K562 (cell line): ENCODE measurements around the gene DOCK8. TPM values are rescaled to one million over a fixed set of nuclear protein-coding genes. Genes with fewer than 3 reads are reported as not detected.

ENCODE experiments used
- ARNT ChIP-seq, 2 experiments: fragments of 450-650 bp; IDR thresholded peaks; 2 replicates each; pipeline ENCODE4 v1.6.1; 2016; ENCODE audit warnings: mild to moderate bottlenecking in 1 of 2
- CCNT2 ChIP-seq: IDR thresholded peaks from 2 replicates; pipeline ENCODE4 v1.6.1; 2011; ENCODE audit warnings: borderline replicate concordance, low read depth, mild to moderate bottlenecking, moderate library complexity, mixed read lengths, low read length; ENCODE audit not compliant: insufficient read length; ENCODE audit errors: extremely low read depth
- CEBPG ChIP-seq, 3 experiments: fragments of 200-800 bp in 1 of 3; sonication (Bioruptor generic) in 1 of 3; sonication (generic) in 1 of 3; formaldehyde crosslinking in 1 of 3; IDR thresholded peaks in 2 of 3; conservative IDR thresholded peaks in 1 of 3; 2 replicates each; pipeline versions ENCODE4 v1.6.1 to v1.8.0; 2016 to 2022; ENCODE audit warnings: missing compliant biosample characterization in 2 of 3, missing genetic modification characterization in 2 of 3, mild to moderate bottlenecking in 1 of 3, missing genetic modification reagents in 1 of 3
- DIDO1 ChIP-seq: fragments of 450-650 bp; IDR thresholded peaks from 2 replicates; pipeline ENCODE4 v1.6.1; 2016; ENCODE audit warnings: low read depth, missing biosample characterization, missing genetic modification characterization
- EP300 ChIP-seq: IDR thresholded peaks from 2 replicates; pipeline ENCODE4 v1.6.1; 2012; ENCODE audit warnings: low read length, improper control_type of control experiment
- MYC ChIP-seq, 2 experiments: fragments of 250-450 bp in 1 of 2; sonication (Bioruptor Pico) in 1 of 2; IDR thresholded peaks; 2 replicates each; pipeline versions ENCODE4 v1.5.1 to v1.6.1; 2012 to 2021; ENCODE audit warnings: low read depth in 2 of 2, borderline replicate concordance in 1 of 2, improper control_type of control experiment in 1 of 2, low read length in 1 of 2, mild to moderate bottlenecking in 1 of 2, moderate library complexity in 1 of 2
- NCOA1 ChIP-seq: fragments of 450-650 bp; IDR thresholded peaks from 2 replicates; pipeline ENCODE4 v1.6.1; 2016; ENCODE audit warnings: low read depth
- SETDB1 ChIP-seq: IDR thresholded peaks from one replicate; pipeline ENCODE4 v1.6.1; 2012; ENCODE audit warnings: low read length, control low read depth, inconsistent platforms
- STAG1 ChIP-seq: sonication (generic); formaldehyde crosslinking; IDR thresholded peaks from 2 replicates; pipeline ENCODE4 v1.5.0; 2020; ENCODE audit warnings: missing genetic modification reagents, borderline replicate concordance
- ZNF140 ChIP-seq: fragments of 250-450 bp; sonication (Bioruptor Pico); IDR thresholded peaks from 2 replicates; pipeline ENCODE4 v1.8.0; 2021; ENCODE audit warnings: moderate library complexity, mild to moderate bottlenecking, inconsistent platforms
- polyA plus RNA-seq, 8 experiments: library from polyadenylated mRNA; depleted of rRNA in 4 of 8; stranded (reverse) in 5 of 8; unstranded in 3 of 8; fragments of >200 nt; fragmentation: Nextera tagmentation in 2 of 8; fragmentation: Illumina TruSeq in 1 of 8; extraction: Ambion mirVana in 2 of 8; extraction: Trizol in 1 of 8; gene quantifications; 2 replicates each; pipeline versions ENCODE4 v1.2.1 to v1.2.3, GENCODE V29; 2011 to 2014; ENCODE audit warnings: inconsistent platforms in 1 of 8, missing spikeins in 1 of 8
- total RNA-seq, 7 experiments: library from RNA; depleted of rRNA in 6 of 7; stranded (reverse); fragments of >200 nt in 6 of 7; fragmentation: Illumina TruSeq in 2 of 7; extraction: Trizol in 2 of 7; gene quantifications; 2 replicates each; pipeline versions ENCODE4 v1.2.1 to v1.2.3, GENCODE V29; 2011 to 2021; ENCODE audit warnings: low replicate concordance in 1 of 7
- TF ChIP-seq, protein P1 (sequence below): fragments of 250-450 bp; sonication (Bioruptor Pico); IDR thresholded peaks from 2 replicates; pipeline ENCODE4 v1.4.0; 2020; ENCODE audit warnings: mild to moderate bottlenecking, moderate library complexity, borderline replicate concordance
- TF ChIP-seq, protein P2 (sequence below): fragments of 200-800 bp; sonication (Bioruptor generic); IDR thresholded peaks from 2 replicates; pipeline ENCODE4 v1.6.1; 2017; ENCODE audit warnings: missing genetic modification characterization, missing compliant biosample characterization
- TF ChIP-seq, protein P3 (sequence below), 2 experiments: fragments of 150-350 bp in 1 of 2; IDR thresholded peaks; 2 replicates each; pipeline ENCODE4 v1.6.1; 2012 to 2016; ENCODE audit warnings: low read depth in 2 of 2, low read length in 2 of 2, mild to moderate bottlenecking in 1 of 2, moderate library complexity in 1 of 2

DOCK8 gene
- total and polyA plus RNA-seq, 9 of the 15 experiments (the other 6 are each of a cell fraction or from before 2014, with no cell fraction given), result 14.4 to 53.8 (median 25.1) TPM

DNA sequence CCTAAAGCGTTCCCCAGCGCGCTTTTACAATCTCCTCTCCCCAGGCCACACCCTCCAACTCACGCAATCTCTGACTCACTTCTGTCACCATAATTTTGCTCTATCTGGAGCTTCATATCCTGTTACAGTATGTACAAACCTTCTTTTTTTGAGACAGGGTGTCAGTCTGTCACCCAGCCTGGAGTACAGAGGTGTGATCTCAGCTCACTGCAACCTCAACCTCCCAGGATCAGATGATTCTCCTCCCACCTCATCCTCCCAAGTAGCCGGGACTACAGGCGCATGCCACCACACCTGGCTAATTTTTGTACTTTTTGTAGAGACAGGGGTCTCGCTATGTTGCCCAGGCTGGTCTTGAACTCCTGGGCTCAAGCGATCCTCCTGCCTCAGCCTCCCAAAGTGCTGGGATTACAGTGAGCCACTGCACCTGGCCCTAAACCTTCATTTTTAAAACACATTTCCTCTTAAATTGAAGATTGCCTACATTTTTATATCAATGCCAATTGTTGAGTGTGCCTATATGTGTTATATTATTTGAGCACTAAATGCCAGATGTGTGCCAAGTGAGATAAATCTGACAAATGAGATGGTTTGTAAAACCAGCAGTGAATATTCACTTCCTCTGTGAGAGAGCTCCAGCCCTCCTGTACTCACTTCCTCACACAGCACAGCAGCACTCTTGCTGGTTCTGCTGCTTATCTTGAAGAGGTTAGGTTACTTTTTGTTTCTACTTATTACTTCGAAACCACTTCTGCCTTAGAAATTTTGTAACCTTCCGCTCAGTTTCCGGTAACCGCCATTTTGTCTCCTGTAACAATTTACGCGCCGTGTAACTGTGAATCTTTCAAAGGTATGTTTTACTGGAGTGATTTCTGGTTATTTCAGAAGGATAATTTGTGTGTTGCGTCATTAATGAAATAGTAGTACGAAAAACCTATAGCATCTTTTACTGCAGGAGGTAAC, 57.9 kb downstream of the DOCK8 start (continued):
- TF ChIP-seq, protein P1, sequence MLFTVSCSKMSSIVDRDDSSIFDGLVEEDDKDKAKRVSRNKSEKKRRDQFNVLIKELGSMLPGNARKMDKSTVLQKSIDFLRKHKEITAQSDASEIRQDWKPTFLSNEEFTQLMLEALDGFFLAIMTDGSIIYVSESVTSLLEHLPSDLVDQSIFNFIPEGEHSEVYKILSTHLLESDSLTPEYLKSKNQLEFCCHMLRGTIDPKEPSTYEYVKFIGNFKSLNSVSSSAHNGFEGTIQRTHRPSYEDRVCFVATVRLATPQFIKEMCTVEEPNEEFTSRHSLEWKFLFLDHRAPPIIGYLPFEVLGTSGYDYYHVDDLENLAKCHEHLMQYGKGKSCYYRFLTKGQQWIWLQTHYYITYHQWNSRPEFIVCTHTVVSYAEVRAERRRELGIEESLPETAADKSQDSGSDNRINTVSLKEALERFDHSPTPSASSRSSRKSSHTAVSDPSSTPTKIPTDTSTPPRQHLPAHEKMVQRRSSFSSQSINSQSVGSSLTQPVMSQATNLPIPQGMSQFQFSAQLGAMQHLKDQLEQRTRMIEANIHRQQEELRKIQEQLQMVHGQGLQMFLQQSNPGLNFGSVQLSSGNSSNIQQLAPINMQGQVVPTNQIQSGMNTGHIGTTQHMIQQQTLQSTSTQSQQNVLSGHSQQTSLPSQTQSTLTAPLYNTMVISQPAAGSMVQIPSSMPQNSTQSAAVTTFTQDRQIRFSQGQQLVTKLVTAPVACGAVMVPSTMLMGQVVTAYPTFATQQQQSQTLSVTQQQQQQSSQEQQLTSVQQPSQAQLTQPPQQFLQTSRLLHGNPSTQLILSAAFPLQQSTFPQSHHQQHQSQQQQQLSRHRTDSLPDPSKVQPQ (CRISPR knock-in tag), result no peak
- TF ChIP-seq, protein P2, sequence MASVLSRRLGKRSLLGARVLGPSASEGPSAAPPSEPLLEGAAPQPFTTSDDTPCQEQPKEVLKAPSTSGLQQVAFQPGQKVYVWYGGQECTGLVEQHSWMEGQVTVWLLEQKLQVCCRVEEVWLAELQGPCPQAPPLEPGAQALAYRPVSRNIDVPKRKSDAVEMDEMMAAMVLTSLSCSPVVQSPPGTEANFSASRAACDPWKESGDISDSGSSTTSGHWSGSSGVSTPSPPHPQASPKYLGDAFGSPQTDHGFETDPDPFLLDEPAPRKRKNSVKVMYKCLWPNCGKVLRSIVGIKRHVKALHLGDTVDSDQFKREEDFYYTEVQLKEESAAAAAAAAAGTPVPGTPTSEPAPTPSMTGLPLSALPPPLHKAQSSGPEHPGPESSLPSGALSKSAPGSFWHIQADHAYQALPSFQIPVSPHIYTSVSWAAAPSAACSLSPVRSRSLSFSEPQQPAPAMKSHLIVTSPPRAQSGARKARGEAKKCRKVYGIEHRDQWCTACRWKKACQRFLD (CRISPR knock-in tag), result peak; percentile 36; the same call in 1 of the 2 replicates
- peak; percentile 13; the same call in 1 of the 2 replicates for TF ChIP-seq MYC (IDR thresholded peaks at IDR 0.05; ENCODE audit: low read depth, low read length)
- no peak for TF ChIP-seq MYC (CRISPR knock-in tag; IDR thresholded peaks at IDR 0.05; ENCODE audit: borderline replicate concordance, low read depth)
- no peak; the same call in 1 of the 2 replicates for TF ChIP-seq NCOA1
- TF ChIP-seq ZNF140, result no peak
- TF ChIP-seq SETDB1, result no peak
- TF ChIP-seq ARNT (IDR thresholded peaks at IDR 0.05), result no peak; a peak in 2 of 4 replicates
- TF ChIP-seq, protein P3, sequence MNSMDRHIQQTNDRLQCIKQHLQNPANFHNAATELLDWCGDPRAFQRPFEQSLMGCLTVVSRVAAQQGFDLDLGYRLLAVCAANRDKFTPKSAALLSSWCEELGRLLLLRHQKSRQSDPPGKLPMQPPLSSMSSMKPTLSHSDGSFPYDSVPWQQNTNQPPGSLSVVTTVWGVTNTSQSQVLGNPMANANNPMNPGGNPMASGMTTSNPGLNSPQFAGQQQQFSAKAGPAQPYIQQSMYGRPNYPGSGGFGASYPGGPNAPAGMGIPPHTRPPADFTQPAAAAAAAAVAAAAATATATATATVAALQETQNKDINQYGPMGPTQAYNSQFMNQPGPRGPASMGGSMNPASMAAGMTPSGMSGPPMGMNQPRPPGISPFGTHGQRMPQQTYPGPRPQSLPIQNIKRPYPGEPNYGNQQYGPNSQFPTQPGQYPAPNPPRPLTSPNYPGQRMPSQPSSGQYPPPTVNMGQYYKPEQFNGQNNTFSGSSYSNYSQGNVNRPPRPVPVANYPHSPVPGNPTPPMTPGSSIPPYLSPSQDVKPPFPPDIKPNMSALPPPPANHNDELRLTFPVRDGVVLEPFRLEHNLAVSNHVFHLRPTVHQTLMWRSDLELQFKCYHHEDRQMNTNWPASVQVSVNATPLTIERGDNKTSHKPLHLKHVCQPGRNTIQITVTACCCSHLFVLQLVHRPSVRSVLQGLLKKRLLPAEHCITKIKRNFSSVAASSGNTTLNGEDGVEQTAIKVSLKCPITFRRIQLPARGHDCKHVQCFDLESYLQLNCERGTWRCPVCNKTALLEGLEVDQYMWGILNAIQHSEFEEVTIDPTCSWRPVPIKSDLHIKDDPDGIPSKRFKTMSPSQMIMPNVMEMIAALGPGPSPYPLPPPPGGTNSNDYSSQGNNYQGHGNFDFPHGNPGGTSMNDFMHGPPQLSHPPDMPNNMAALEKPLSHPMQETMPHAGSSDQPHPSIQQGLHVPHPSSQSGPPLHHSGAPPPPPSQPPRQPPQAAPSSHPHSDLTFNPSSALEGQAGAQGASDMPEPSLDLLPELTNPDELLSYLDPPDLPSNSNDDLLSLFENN (IDR thresholded peaks at IDR 0.05; ENCODE audit: low read depth in 2 of 2, low read length in 2 of 2), result no peak
- no peak for TF ChIP-seq CCNT2
- peak; percentile 90 for TF ChIP-seq EP300
- peak; percentile 97 for TF ChIP-seq CEBPG (CRISPR knock-in tag; IDR thresholded peaks at IDR 0.05)
- peak; percentile 58 to 92; a peak in 3 of 4 replicates for TF ChIP-seq CEBPG (tag; conservative IDR thresholded peaks at IDR 0.05 in 1 of 2, IDR thresholded peaks at IDR 0.05 in 1 of 2)
- TF ChIP-seq STAG1 (CRISPR knock-in tag), result no peak
- no peak for TF ChIP-seq DIDO1 (tag)
